Esophagus muscularis mucosa (tissue), 4 donors: Measurements from ENCODE around the gene ZSWIM4.

Experiments
- EP300 ChIP-seq: sonication (generic); formaldehyde crosslinking; IDR thresholded peaks from one replicate; pipeline ENCODE4 v1.6.1; 2017; ENCODE audit warnings: antibody characterized with exemption
- POLR2A ChIP-seq: fragments of 450-650 bp; IDR thresholded peaks from one replicate; pipeline ENCODE4 v1.6.1; 2017; ENCODE audit warnings: antibody characterized with exemption, moderate library complexity, mild to moderate bottlenecking, low read depth
- POLR2AphosphoS5 ChIP-seq, 2 donors: sonication (generic); formaldehyde crosslinking; IDR thresholded peaks; one replicate each; pipeline ENCODE4 v1.6.1; 2017; ENCODE audit warnings: antibody characterized with exemption in 2 of 2
- TF ChIP-seq, protein P1 (sequence below), 3 experiments: fragments of 200-600 bp in 2 of 3; fragments of 450-650 bp in 1 of 3; sonication (generic) in 2 of 3; IDR thresholded peaks; one replicate each; pipeline ENCODE4 v1.5.1; 2017 to 2019; ENCODE audit warnings: antibody characterized with exemption in 3 of 3, mild to moderate bottlenecking in 2 of 3, moderate library complexity in 1 of 3

DNA sequence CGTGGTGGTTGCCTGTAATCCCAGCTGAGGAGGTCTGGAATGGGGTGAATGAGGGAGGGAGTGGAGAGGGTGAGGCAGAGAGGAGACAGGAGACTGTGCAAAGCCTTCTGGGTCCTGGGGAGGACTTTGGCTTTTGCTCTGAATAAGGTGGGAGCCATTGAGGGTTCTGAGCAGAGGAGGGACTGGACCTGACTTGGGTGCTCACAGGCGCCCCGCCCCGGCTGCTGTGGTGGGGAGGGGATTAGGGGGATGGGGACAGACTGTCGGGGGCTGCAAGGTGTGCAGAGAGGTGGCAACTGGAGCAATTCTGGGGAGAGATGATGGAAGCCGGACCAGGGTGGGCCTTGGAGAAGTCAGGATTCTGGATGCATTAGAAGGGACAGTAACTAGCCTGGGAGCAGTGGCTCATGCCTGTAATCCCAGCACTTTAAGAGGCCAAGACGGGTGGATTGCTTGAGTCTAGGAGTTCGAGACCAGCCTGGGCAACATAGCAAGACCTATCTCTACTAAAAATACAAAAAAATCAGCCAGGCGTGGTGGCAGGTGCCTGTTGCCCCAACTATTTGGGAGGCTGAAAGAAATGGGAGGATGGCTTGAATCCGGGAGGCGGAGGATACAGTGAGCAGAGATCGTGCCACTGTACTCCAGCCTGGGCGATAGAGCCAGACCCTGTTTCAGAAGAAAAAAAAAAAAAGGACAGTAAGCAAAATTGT lies 65.6 kb downstream of the ZSWIM4 start:
- TF ChIP-seq, protein P1, sequence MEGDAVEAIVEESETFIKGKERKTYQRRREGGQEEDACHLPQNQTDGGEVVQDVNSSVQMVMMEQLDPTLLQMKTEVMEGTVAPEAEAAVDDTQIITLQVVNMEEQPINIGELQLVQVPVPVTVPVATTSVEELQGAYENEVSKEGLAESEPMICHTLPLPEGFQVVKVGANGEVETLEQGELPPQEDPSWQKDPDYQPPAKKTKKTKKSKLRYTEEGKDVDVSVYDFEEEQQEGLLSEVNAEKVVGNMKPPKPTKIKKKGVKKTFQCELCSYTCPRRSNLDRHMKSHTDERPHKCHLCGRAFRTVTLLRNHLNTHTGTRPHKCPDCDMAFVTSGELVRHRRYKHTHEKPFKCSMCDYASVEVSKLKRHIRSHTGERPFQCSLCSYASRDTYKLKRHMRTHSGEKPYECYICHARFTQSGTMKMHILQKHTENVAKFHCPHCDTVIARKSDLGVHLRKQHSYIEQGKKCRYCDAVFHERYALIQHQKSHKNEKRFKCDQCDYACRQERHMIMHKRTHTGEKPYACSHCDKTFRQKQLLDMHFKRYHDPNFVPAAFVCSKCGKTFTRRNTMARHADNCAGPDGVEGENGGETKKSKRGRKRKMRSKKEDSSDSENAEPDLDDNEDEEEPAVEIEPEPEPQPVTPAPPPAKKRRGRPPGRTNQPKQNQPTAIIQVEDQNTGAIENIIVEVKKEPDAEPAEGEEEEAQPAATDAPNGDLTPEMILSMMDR (IDR thresholded peaks at IDR 0.05), result no peak
- TF ChIP-seq EP300, result no peak
- no peak for TF ChIP-seq POLR2AphosphoS5 (IDR thresholded peaks at IDR 0.05)
- no peak for TF ChIP-seq POLR2A
